AG04450 (cell line): ENCODE measurements around the gene LSAMP. TPM values are rescaled to one million over a fixed set of nuclear protein-coding genes. Genes with fewer than 3 reads are reported as not detected.
A peak's percentile ranks its signal among the peaks of the same experiment; 100 is the strongest.

ENCODE experiments used
- CTCF ChIA-PET: fragments of 300-600, 350-600 bp; formaldehyde crosslinking; extraction: SDS; loops from one replicate; lab custom pipeline; 2022; ENCODE audit warnings: antibody characterized with exemption, inconsistent platforms; lab: Charles Lee
- POLR2A ChIA-PET: fragments of 350-600 bp; formaldehyde crosslinking; extraction: SDS; loops from one replicate; lab custom pipeline; 2021; ENCODE audit warnings: antibody characterized with exemption, inconsistent platforms; lab: Yijun Ruan, JAX
- DNase-seq: peaks from one replicate; pipeline ENCODE4 v3.0.0-alpha.2; 2011; ENCODE audit warnings: low read depth, low spot score
- H3K27ac ChIP-seq: one replicate; pipeline ENCODE4 v1.5.1; 2012; ENCODE audit warnings: low read depth, low read length, control low read depth
- H3K27me3 ChIP-seq: one replicate; pipeline ENCODE4 v1.6.0; 2012; ENCODE audit warnings: low read length; ENCODE audit not compliant: control insufficient read depth, insufficient read depth
- H3K4me3 ChIP-seq: 2 replicates; pipeline ENCODE4 v1.5.1; 2011; ENCODE audit warnings: mild to moderate bottlenecking, low read depth, low read length, control low read depth
- H3K9me3 ChIP-seq: 2 replicates; pipeline ENCODE4 v1.5.1; 2012; ENCODE audit warnings: low read length; ENCODE audit not compliant: control insufficient read depth, insufficient read depth
- polyA minus RNA-seq: library from RNA; depleted of rRNA, polyadenylated mRNA; stranded (reverse); fragments of >200 nt; gene quantifications from 2 replicates; pipeline ENCODE4 v1.2.3, GENCODE V29; 2011; rRNA and poly(A)+ RNA removed
- polyA plus RNA-seq: library from polyadenylated mRNA; depleted of rRNA; stranded (reverse); fragments of >200 nt; gene quantifications from 2 replicates; pipeline ENCODE4 v1.2.3, GENCODE V29; 2011; rRNA removed
- TF ChIP-seq, protein P1 (sequence below): IDR thresholded peaks from 2 replicates; pipeline ENCODE4 v1.5.1; 2011; ENCODE audit warnings: low read depth, low read length, control low read depth, inconsistent platforms

The LSAMP gene
- polyA plus RNA-seq (24.1 and 25.1 TPM in 2 replicates), polyA minus RNA-seq (18.6 and 28.2 TPM in 2 replicates)

DNA sequence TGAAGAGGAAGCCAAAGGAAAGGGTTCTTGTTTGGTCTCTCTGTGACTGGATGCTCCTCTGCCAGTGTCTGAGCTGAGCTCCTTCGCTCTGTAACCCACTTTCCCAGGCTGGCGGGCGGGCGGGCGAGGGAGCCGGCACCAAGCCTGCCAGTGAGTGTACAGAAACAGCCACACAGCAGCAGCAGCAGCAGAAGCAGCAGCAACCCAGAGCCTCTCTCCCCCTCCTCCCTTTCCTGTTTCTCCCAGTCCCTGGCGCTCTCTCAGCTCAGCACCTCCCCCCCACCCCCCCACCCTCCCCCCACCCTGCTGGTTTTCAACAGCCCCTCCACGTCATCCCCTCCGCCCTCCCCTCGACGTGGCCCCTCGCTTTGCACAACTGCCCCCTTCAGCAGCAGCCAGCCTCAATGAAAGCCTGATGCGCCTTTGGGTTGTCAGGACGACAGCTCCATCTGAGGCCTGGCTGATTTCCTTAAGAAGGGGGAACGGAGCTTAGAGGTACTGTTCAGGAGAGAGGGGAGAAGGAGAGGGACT lies at the start of gene LSAMP:
Gene LSAMP, minus strand, starts transcription at position 177 of the 531 bp plus-strand sequence.
- peak within 1 kb of the TSS; percentile 68 for H3K4me3 ChIP-seq
- CTCF ChIA-PET = interaction anchor here (1.6 kb wide), 1 partner anchor 8 kb away, joined by 8 read pairs; no protein-coding TSS in a partner anchor
- no peak within 1 kb of the TSS for H3K27ac ChIP-seq
- TF ChIP-seq, protein P1, sequence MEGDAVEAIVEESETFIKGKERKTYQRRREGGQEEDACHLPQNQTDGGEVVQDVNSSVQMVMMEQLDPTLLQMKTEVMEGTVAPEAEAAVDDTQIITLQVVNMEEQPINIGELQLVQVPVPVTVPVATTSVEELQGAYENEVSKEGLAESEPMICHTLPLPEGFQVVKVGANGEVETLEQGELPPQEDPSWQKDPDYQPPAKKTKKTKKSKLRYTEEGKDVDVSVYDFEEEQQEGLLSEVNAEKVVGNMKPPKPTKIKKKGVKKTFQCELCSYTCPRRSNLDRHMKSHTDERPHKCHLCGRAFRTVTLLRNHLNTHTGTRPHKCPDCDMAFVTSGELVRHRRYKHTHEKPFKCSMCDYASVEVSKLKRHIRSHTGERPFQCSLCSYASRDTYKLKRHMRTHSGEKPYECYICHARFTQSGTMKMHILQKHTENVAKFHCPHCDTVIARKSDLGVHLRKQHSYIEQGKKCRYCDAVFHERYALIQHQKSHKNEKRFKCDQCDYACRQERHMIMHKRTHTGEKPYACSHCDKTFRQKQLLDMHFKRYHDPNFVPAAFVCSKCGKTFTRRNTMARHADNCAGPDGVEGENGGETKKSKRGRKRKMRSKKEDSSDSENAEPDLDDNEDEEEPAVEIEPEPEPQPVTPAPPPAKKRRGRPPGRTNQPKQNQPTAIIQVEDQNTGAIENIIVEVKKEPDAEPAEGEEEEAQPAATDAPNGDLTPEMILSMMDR = no peak
- no peaks in the 10 kb centered on the region; the same call in 1 of the 2 replicates for H3K9me3 ChIP-seq
- no peaks in the 10 kb centered on the region for H3K27me3 ChIP-seq
- POLR2A ChIA-PET = interaction anchor here (0.5 to 0.6 kb wide), 2 partner anchors 8 to 39 kb away, joined by 3 to 5 read pairs; no protein-coding TSS in a partner anchor
- no peak for DNase-seq

DNA sequence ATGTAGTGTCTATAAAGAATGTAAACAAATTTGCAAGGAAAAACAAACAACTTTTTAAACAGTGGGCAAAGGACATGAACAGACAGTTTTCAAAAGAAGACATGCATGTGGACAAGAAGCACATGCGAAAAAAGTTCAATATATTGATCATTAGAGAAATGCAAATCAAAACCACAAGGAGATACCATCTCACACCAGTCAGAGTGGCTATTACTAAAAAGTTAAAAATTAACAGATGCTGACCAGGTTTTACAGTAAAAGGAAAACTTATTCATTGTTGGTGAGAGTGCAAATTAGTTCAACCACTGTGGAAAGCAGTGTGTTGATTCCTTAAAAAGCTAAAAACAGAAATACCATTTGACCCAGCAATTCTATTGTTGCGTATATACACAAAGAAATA lies 47.1 kb upstream of the LSAMP start:
- Histone ChIP-seq H3K4me3 (no peak overlapping the region), H3K9me3 (no peaks in the 10 kb centered on the region), H3K27me3 (no peaks in the 10 kb centered on the region), H3K27ac (no peak overlapping the region)
- POLR2A ChIA-PET = no interaction called here
- TF ChIP-seq, protein P1 = no peak
- no peak for DNase-seq
- CTCF ChIA-PET = no interaction called here

DNA sequence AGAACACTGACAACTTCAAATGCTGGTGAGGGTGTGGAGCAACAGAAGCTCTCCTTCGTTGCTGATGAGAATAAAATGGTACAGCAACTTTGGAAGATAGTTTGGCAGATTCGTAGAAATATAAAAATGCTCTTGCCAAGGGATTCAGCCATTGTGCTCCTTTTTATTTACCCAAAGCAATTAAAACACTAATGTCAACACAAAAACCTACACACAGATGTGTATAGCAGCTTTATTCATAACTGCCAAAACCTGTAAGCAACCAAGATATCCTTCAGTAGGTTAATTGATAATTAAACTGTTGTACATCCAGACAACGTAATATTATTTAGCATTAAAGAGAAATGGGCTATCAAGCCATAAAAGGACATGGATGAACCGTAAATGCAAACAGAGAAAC lies 37.8 kb upstream of the LSAMP start:
- CTCF ChIA-PET = no interaction called here
- peaks cover 11% of the 10 kb centered on the region for H3K9me3 ChIP-seq
- no peak overlapping the region for H3K27ac ChIP-seq
- TF ChIP-seq, protein P1 = no peak
- H3K27me3 ChIP-seq = no peaks in the 10 kb centered on the region
- H3K4me3 ChIP-seq = no peak overlapping the region
- no peak for DNase-seq
- POLR2A ChIA-PET = no interaction called here

DNA sequence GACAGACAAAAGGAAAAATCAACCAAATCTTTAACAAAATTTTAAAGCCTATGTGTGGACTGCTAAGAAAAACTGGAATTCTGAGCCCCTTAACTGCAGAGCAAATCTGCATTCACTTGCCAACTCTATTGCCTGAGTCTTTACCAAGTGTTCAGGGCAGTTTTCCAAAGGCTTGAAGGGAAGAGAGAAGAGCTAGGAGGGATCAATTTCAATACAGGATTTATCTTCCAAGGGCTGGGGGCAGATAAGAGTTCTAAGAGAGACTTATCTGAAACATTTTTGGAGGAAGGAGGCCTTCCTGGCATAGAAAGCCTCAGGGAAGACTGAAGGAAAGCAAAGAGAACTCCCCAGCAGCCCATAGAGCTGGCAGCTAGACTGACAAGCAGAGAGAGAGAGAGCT lies 31.4 kb upstream of the LSAMP start:
- H3K27ac ChIP-seq = no peak overlapping the region
- CTCF ChIA-PET = no interaction called here
- H3K4me3 ChIP-seq = no peak overlapping the region
- no peaks in the 10 kb centered on the region for H3K27me3 ChIP-seq
- POLR2A ChIA-PET = no interaction called here
- TF ChIP-seq, protein P1 = no peak
- no peak for DNase-seq
- H3K9me3 ChIP-seq = peaks cover 7% of the 10 kb centered on the region

DNA sequence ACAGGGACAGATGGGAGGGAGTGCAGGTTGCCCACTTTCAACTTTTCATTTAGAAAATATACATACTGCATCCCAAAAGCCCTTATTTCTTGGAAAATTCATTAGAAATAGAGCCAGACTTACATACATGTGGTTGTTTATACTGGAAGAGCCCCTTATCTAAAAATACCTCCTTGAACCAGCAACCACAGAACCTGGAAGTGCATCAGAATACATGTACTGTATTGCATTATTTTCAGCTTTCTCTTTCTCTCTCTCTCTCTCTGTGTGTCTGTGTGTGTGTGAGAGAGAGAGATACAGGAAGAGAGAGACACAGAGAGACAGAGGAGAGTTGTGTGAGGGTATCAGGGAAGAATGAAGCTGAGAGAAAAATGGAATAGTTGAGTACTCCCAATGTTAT lies 29.5 kb upstream of the LSAMP start:
- no peak overlapping the region for H3K4me3 ChIP-seq
- no peaks in the 10 kb centered on the region for H3K27me3 ChIP-seq
- CTCF ChIA-PET = interaction anchor here (0.8 kb wide), 1 partner anchor 20 kb away, joined by 3 read pairs; no protein-coding TSS in a partner anchor
- H3K9me3 ChIP-seq = peaks cover 7% of the 10 kb centered on the region
- POLR2A ChIA-PET = no interaction called here
- TF ChIP-seq, protein P1 = no peak
- DNase-seq = no peak
- no peak overlapping the region for H3K27ac ChIP-seq
